HepG2 (cell line): ENCODE results near the gene KSR1. TPM values are rescaled to one million over a fixed set of nuclear protein-coding genes. Genes with fewer than 3 reads are reported as not detected.

Experiments
- ATAC-seq: fragments of 200-7000 bp; cut with Tn5 transposase; 3 replicates; pipeline ENCODE4 v1.9.1; 2020; ENCODE audit warnings: mild to moderate bottlenecking, moderate library complexity
- BruUV-seq: library from RNA; stranded (reverse); fragments of 400-500 nt; replicated peaks from 2 replicates; lab custom pipeline; 2021; lab: Mats Ljungman, UMichigan
- CTCF ChIA-PET: fragments of 300-600 bp; formaldehyde crosslinking; extraction: SDS; loops from one replicate; lab custom pipeline; 2021; ENCODE audit warnings: low total read pairs, inconsistent platforms, low intra/inter-chr PET ratio; lab: Yijun Ruan, JAX
- POLR2A ChIA-PET: fragments of 350-600 bp; sonication (Branson Sonifier 250); formaldehyde crosslinking; loops from one replicate; lab custom pipeline; 2020; ENCODE audit warnings: antibody characterized with exemption, inconsistent platforms; lab: Yijun Ruan, JAX
- DNase-seq: peaks from one replicate; pipeline ENCODE4 v3.0.0-alpha.2; 2015; ENCODE audit warnings: low spot score
- FAIRE-seq: peaks from 3 replicates; lab custom pipeline; 2011; peaks lifted over from hg19 to GRCh38; lab: Jason Lieb, UNC
- H2AFZ ChIP-seq: one replicate; pipeline ENCODE4 v1.6.1; 2011; ENCODE audit warnings: low read length, inconsistent platforms
- H3K27ac ChIP-seq: fragments of 300-600 bp; 3 replicates; pipeline ENCODE4 v1.8.0; 2011; ENCODE audit warnings: mixed run types, mild to moderate bottlenecking, mixed read lengths, low read length, inconsistent platforms; ENCODE audit not compliant: insufficient read depth; ENCODE audit errors: extremely low read length
- H3K27me3 ChIP-seq, 2 experiments: fragments of 200-600 bp in 1 of 2; 2 replicates in 1 of 2; 3 replicates in 1 of 2; pipeline versions ENCODE4 v1.6.0 to v1.8.0; 2011; ENCODE audit warnings: low read length in 2 of 2, mild to moderate bottlenecking in 2 of 2, moderate library complexity in 2 of 2, inconsistent platforms in 1 of 2; ENCODE audit not compliant: insufficient read depth in 2 of 2, control insufficient read depth in 1 of 2
- H3K36me3 ChIP-seq, 2 experiments: fragments of 200-600 bp in 1 of 2; replicated peaks in 1 of 2; 2 replicates in 1 of 2; 3 replicates in 1 of 2; pipeline versions ENCODE4 v1.5.1 to v1.8.0; 2011; ENCODE audit warnings: low read length in 2 of 2, inconsistent platforms in 1 of 2; ENCODE audit not compliant: insufficient read depth in 2 of 2, control insufficient read depth in 1 of 2
- H3K4me1 ChIP-seq: 2 replicates; pipeline ENCODE4 v1.5.1; 2012; ENCODE audit warnings: low read length, inconsistent platforms; ENCODE audit not compliant: insufficient read depth
- H3K4me2 ChIP-seq: 2 replicates; pipeline ENCODE4 v1.6.0; 2011; ENCODE audit warnings: low read depth, low read length, inconsistent platforms
- H3K4me3 ChIP-seq, 3 experiments: fragments of 200-600 bp in 1 of 3; sonication (generic), shearing (Covaris generic) in 1 of 3; replicated peaks in 1 of 3; 2 replicates each; pipeline ENCODE4 v1.5.1; 2011 to 2016; ENCODE audit warnings: low read length in 3 of 3, inconsistent platforms in 2 of 3, low read depth in 2 of 3, mild to moderate bottlenecking in 2 of 3, control low read depth in 1 of 3, mixed read lengths in 1 of 3; ENCODE audit not compliant: insufficient read depth in 1 of 3
- H3K79me2 ChIP-seq: one replicate; pipeline ENCODE4 v1.6.1; 2011; ENCODE audit warnings: low read length, inconsistent platforms; ENCODE audit not compliant: insufficient read depth
- H3K9ac ChIP-seq: 2 replicates; pipeline ENCODE4 v1.6.0; 2011; ENCODE audit warnings: mild to moderate bottlenecking, low read depth, low read length, inconsistent platforms; ENCODE audit not compliant: insufficient read depth
- H3K9me3 ChIP-seq: 2 replicates; pipeline ENCODE4 v1.5.1; 2012; ENCODE audit warnings: mild to moderate bottlenecking, low read length
- H4K20me1 ChIP-seq: 2 replicates; pipeline ENCODE4 v1.6.0; 2011; ENCODE audit warnings: inconsistent platforms, mild to moderate bottlenecking, low read length, moderate library complexity; ENCODE audit not compliant: insufficient read depth
- ATF7 ChIP-seq, 2 experiments: fragments of 450-650 bp in 1 of 2; sonication (generic) in 1 of 2; formaldehyde crosslinking in 1 of 2; IDR thresholded peaks; 2 replicates each; pipeline versions ENCODE4 v1.4.0 to v1.6.1; 2016 to 2020; ENCODE audit warnings: antibody characterized with exemption in 1 of 2, mild to moderate bottlenecking in 1 of 2, missing genetic modification reagents in 1 of 2
- HMGXB3 ChIP-seq: sonication (generic); formaldehyde crosslinking; IDR thresholded peaks from 2 replicates; pipeline ENCODE4 v1.4.0; 2020; ENCODE audit warnings: missing genetic modification reagents, borderline replicate concordance
- MED1 ChIP-seq: sonication (generic); formaldehyde crosslinking; IDR thresholded peaks from 2 replicates; pipeline ENCODE4 v1.4.0; 2020; ENCODE audit warnings: missing genetic modification reagents
- PLSCR1 ChIP-seq: sonication (generic); formaldehyde crosslinking; IDR thresholded peaks from 2 replicates; pipeline ENCODE4 v1.5.0; 2020; ENCODE audit warnings: missing genetic modification reagents, mild to moderate bottlenecking, borderline replicate concordance
- ZFAT ChIP-seq: sonication (generic); formaldehyde crosslinking; conservative IDR thresholded peaks from 2 replicates; pipeline ENCODE4 v1.8.1; 2023; ENCODE audit warnings: missing genetic modification reagents, inconsistent platforms
- ZNF329 ChIP-seq: sonication (generic); formaldehyde crosslinking; IDR thresholded peaks from 2 replicates; pipeline ENCODE4 v1.9.0; 2021; ENCODE audit warnings: low read depth, mild to moderate bottlenecking, missing genetic modification reagents
- ZNF615 ChIP-seq: sonication (generic); formaldehyde crosslinking; IDR thresholded peaks from 2 replicates; pipeline ENCODE4 v1.5.0; 2020; ENCODE audit warnings: mild to moderate bottlenecking, missing genetic modification reagents, borderline replicate concordance
- ZNF878 ChIP-seq: sonication (generic); formaldehyde crosslinking; IDR thresholded peaks from 2 replicates; pipeline ENCODE4 v1.8.1; 2023; ENCODE audit warnings: mild to moderate bottlenecking, missing genetic modification reagents, moderate library complexity
- WGBS: methylation state at CpG from one replicate; pipeline ENCODE4 v1.1.6; 2017; ENCODE audit warnings: low lambda C conversion rate; 5-methylcytosine and 5-hydroxymethylcytosine counted together
- in situ Hi-C: cut with HindIII; loops from 2 replicates; pipeline ENCODE4 v1.10.0; 2017; ENCODE audit warnings: low pct_unique_long_range_greater_than_20kb; ENCODE audit not compliant: extremely low pct_ligation_motif_present
- intact Hi-C: fragments of 100-400 bp; cut with micrococcal nuclease; formaldehyde crosslinking; loops from one replicate; pipeline ENCODE4 v1.10.0; 2022; ENCODE audit not compliant: unreplicated experiment
- polyA plus RNA-seq, 8 experiments: library from polyadenylated mRNA; depleted of rRNA in 3 of 8; stranded (reverse) in 7 of 8; unstranded in 1 of 8; fragments of >200 nt; fragmentation: Illumina TruSeq in 4 of 8; extraction: Trizol in 4 of 8; gene quantifications; 2 replicates each; pipeline versions ENCODE4 v1.2.1 to v1.2.3, GENCODE V29; 2011 to 2016; ENCODE audit warnings: low read depth in 4 of 8, missing spikeins in 1 of 8, mixed read lengths in 1 of 8; ENCODE audit not compliant: insufficient read depth in 1 of 8
- total RNA-seq, 5 experiments: library from RNA; depleted of rRNA; stranded (reverse); fragments of >200 nt; fragmentation: Illumina TruSeq; extraction: Trizol; gene quantifications; 2 replicates each; pipeline ENCODE4 v1.2.3, GENCODE V29; 2016; ENCODE audit warnings: low read depth in 1 of 5
- TF ChIP-seq, protein P1 (sequence below): sonication (generic); formaldehyde crosslinking; IDR thresholded peaks from 2 replicates; pipeline ENCODE4 v1.5.0; 2020; ENCODE audit warnings: mild to moderate bottlenecking, missing genetic modification reagents, moderate library complexity
- TF ChIP-seq, protein P2 (sequence below): sonication (generic); formaldehyde crosslinking; IDR thresholded peaks from 2 replicates; pipeline ENCODE4 v1.8.0; 2023; ENCODE audit warnings: mild to moderate bottlenecking, missing genetic modification reagents

KSR1 gene
- total and polyA plus RNA-seq, 2 of the 13 experiments (the other 11 are each of a cell fraction or from before 2014, with no cell fraction given): 10.1 to 16.6 TPM

- Histone ChIP-seq H4K20me1 (no peaks in the 10 kb centered on the region), H3K4me1 (no peaks in the 10 kb centered on the region), H3K79me2 (no peaks in the 10 kb centered on the region), H3K36me3 (peaks cover 16 to 52% of the 10 kb centered on the region in 2 experiments; a peak in 4 of 5 replicates), H3K4me3 (no peak overlapping the region), H3K4me2 (no peak overlapping the region), H3K9ac (no peak overlapping the region), H3K27me3 (no peaks in the 10 kb centered on the region), H2AFZ (no peak overlapping the region), H3K9me3 (no peaks in the 10 kb centered on the region), H3K27ac (no peak overlapping the region)
- ChIA-PET CTCF (no interaction called here), POLR2A (no interaction called here)
- no peak for DNase-seq
- WGBS: 87% methylated on average over 6 of the region's 6 CpGs
- FAIRE-seq: no peak
- no peak for ATAC-seq
- TSS peak; percentile 45 for BruUV-seq
- intact Hi-C loops: no loop called here
- in situ Hi-C loops: no loop called here
- TF ChIP-seq, protein P1, sequence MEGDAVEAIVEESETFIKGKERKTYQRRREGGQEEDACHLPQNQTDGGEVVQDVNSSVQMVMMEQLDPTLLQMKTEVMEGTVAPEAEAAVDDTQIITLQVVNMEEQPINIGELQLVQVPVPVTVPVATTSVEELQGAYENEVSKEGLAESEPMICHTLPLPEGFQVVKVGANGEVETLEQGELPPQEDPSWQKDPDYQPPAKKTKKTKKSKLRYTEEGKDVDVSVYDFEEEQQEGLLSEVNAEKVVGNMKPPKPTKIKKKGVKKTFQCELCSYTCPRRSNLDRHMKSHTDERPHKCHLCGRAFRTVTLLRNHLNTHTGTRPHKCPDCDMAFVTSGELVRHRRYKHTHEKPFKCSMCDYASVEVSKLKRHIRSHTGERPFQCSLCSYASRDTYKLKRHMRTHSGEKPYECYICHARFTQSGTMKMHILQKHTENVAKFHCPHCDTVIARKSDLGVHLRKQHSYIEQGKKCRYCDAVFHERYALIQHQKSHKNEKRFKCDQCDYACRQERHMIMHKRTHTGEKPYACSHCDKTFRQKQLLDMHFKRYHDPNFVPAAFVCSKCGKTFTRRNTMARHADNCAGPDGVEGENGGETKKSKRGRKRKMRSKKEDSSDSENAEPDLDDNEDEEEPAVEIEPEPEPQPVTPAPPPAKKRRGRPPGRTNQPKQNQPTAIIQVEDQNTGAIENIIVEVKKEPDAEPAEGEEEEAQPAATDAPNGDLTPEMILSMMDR: no peak
- TF ChIP-seq ATF7 (IDR thresholded peaks at IDR 0.05) (no peak), ATF7 (CRISPR knock-in tag; IDR thresholded peaks at IDR 0.05) (no peak), PLSCR1 (CRISPR knock-in tag) (no peak), ZNF878 (CRISPR knock-in tag) (no peak)
Measured at GRCh38 chr17:27623614-27624013, 167.4 kb downstream of the KSR1 start.

GRCh38 chr17:27624539-27624938 is 168.3 kb downstream of the KSR1 start:
- Histone ChIP-seq H3K36me3 (peaks cover 16 to 48% of the 10 kb centered on the region in 2 experiments; a peak in 4 of 5 replicates), H3K9me3 (no peaks in the 10 kb centered on the region), H3K27ac (no peak overlapping the region), H4K20me1 (no peaks in the 10 kb centered on the region), H3K4me1 (no peaks in the 10 kb centered on the region), H2AFZ (no peak overlapping the region), H3K27me3 (no peaks in the 10 kb centered on the region), H3K9ac (no peak overlapping the region), H3K4me3 (no peak overlapping the region), H3K79me2 (no peaks in the 10 kb centered on the region), H3K4me2 (no peak overlapping the region)
- in situ Hi-C loops: no loop called here
- FAIRE-seq (no peak), DNase-seq (no peak), ATAC-seq (no peak)
- intact Hi-C loops: no loop called here
- ChIA-PET CTCF (no interaction called here), POLR2A (no interaction called here)
- 96% methylated on average over 3 of the region's 3 CpGs for WGBS
- BruUV-seq: no TSS peak
- TF ChIP-seq MED1 (CRISPR knock-in tag) (no peak), HMGXB3 (no peak), ZNF615 (CRISPR knock-in tag) (no peak), ZFAT (CRISPR knock-in tag) (no peak), ZNF329 (no peak)
- TF ChIP-seq, protein P2, sequence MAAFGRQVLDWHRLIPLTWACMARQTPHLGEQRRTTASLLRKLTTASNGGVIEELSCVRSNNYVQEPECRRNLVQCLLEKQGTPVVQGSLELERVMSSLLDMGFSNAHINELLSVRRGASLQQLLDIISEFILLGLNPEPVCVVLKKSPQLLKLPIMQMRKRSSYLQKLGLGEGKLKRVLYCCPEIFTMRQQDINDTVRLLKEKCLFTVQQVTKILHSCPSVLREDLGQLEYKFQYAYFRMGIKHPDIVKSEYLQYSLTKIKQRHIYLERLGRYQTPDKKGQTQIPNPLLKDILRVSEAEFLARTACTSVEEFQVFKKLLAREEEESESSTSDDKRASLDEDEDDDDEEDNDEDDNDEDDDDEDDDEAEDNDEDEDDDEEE (CRISPR knock-in tag): no peak
